K562 (cell line): ENCODE measurements around the gene CNPY2. TPM values are rescaled to one million over a fixed set of nuclear protein-coding genes. Genes with fewer than 3 reads are reported as not detected.

ENCODE experiments used
- ADNP ChIP-seq: fragments of 200-800 bp; sonication (Bioruptor generic); IDR thresholded peaks from 2 replicates; pipeline ENCODE4 v1.6.1; 2016; ENCODE audit warnings: missing genetic modification characterization, missing compliant biosample characterization
- E2F1 ChIP-seq: sonication (generic); formaldehyde crosslinking; IDR thresholded peaks from 2 replicates; pipeline ENCODE4 v1.8.1; 2023; ENCODE audit warnings: mild to moderate bottlenecking, missing genetic modification reagents, moderate library complexity
- ELF1 ChIP-seq: fragments of 200-800 bp; sonication (Bioruptor generic); IDR thresholded peaks from 2 replicates; pipeline ENCODE4 v1.6.1; 2016; ENCODE audit warnings: missing genetic modification characterization, missing compliant biosample characterization
- GTF2E2 ChIP-seq: fragments of 200-800 bp; sonication (Bioruptor generic); IDR thresholded peaks from 2 replicates; pipeline ENCODE4 v1.6.1; 2016; ENCODE audit warnings: missing genetic modification characterization, missing compliant biosample characterization
- HCFC1 ChIP-seq: IDR thresholded peaks from 2 replicates; pipeline ENCODE4 v1.6.1; 2012; ENCODE audit warnings: low read depth, low read length, improper control_type of control experiment
- ILF3 ChIP-seq: fragments of 450-650 bp; IDR thresholded peaks from 2 replicates; pipeline ENCODE4 v1.6.1; 2018; ENCODE audit warnings: antibody characterized with exemption, mild to moderate bottlenecking, moderate library complexity, borderline replicate concordance
- KLF16 ChIP-seq: IDR thresholded peaks from 2 replicates; pipeline ENCODE4 v1.6.1; 2016; ENCODE audit warnings: antibody characterized with exemption
- MCM5 ChIP-seq: fragments of 450-650 bp; IDR thresholded peaks from 2 replicates; pipeline ENCODE4 v1.6.1; 2016; ENCODE audit warnings: low read depth
- OTX1 ChIP-seq: fragments of 450-650 bp; formaldehyde crosslinking; IDR thresholded peaks from 2 replicates; pipeline ENCODE4 v1.4.0; 2022; ENCODE audit warnings: mild to moderate bottlenecking
- RBM25 ChIP-seq: fragments of 200-400 bp; formaldehyde crosslinking; IDR thresholded peaks from 2 replicates; pipeline ENCODE4 v1.6.1; 2018; ENCODE audit warnings: low read length, low read depth, moderate library complexity; ENCODE audit not compliant: severe bottlenecking
- RFX1 ChIP-seq: fragments of 450-650 bp; IDR thresholded peaks from 2 replicates; pipeline ENCODE4 v1.6.1; 2016; ENCODE audit warnings: mild to moderate bottlenecking, moderate library complexity
- RREB1 ChIP-seq: fragments of 250-450 bp; sonication (Bioruptor Pico); IDR thresholded peaks from 2 replicates; pipeline ENCODE4 v1.4.0; 2020
- SMAD3 ChIP-seq: fragments of 450-650 bp; formaldehyde crosslinking; conservative IDR thresholded peaks from 2 replicates; pipeline ENCODE4 v1.4.0; 2020; ENCODE audit warnings: mild to moderate bottlenecking
- SMAD4 ChIP-seq: fragments of 250-450 bp; sonication (Bioruptor Pico); conservative IDR thresholded peaks from 2 replicates; pipeline ENCODE4 v1.8.0; 2021; ENCODE audit warnings: inconsistent platforms, mild to moderate bottlenecking, moderate library complexity
- SREBF1 ChIP-seq: fragments of 150-350 bp; IDR thresholded peaks from 2 replicates; pipeline ENCODE4 v1.6.1; 2014; ENCODE audit warnings: antibody characterized with exemption, low read depth, low read length, borderline replicate concordance
- TCFL5 ChIP-seq: fragments of 250-450 bp; sonication (Bioruptor Pico); conservative IDR thresholded peaks from 2 replicates; pipeline ENCODE4 v1.6.1; 2021; ENCODE audit warnings: mild to moderate bottlenecking, moderate library complexity, matching md5 sums
- ZBTB7A ChIP-seq: IDR thresholded peaks from 2 replicates; pipeline ENCODE4 v1.6.1; 2011; ENCODE audit warnings: low read depth, mild to moderate bottlenecking, low read length, moderate library complexity, borderline replicate concordance; ENCODE audit not compliant: control insufficient read depth
- ZNF133 ChIP-seq: fragments of 250-450 bp; sonication (Bioruptor Pico); IDR thresholded peaks from 2 replicates; pipeline ENCODE4 v1.4.0; 2020; ENCODE audit warnings: mild to moderate bottlenecking
- ZNF212 ChIP-seq: fragments of 450-650 bp; formaldehyde crosslinking; IDR thresholded peaks from 2 replicates; pipeline ENCODE4 v1.4.0; 2020; ENCODE audit warnings: mild to moderate bottlenecking
- ZNF449 ChIP-seq: fragments of 250-450 bp; sonication (Bioruptor Pico); IDR thresholded peaks from 2 replicates; pipeline ENCODE4 v1.8.0; 2022; ENCODE audit warnings: moderate library complexity, mild to moderate bottlenecking, inconsistent platforms
- ZNF695 ChIP-seq: fragments of 450-650 bp; formaldehyde crosslinking; IDR thresholded peaks from 2 replicates; pipeline ENCODE4 v1.4.0; 2020; ENCODE audit warnings: mild to moderate bottlenecking, moderate library complexity
- polyA plus RNA-seq, 8 experiments: library from polyadenylated mRNA; depleted of rRNA in 4 of 8; stranded (reverse) in 5 of 8; unstranded in 3 of 8; fragments of >200 nt; fragmentation: Nextera tagmentation in 2 of 8; fragmentation: Illumina TruSeq in 1 of 8; extraction: Ambion mirVana in 2 of 8; extraction: Trizol in 1 of 8; gene quantifications; 2 replicates each; pipeline versions ENCODE4 v1.2.1 to v1.2.3, GENCODE V29; 2011 to 2014; ENCODE audit warnings: inconsistent platforms in 1 of 8, missing spikeins in 1 of 8
- total RNA-seq, 7 experiments: library from RNA; depleted of rRNA in 6 of 7; stranded (reverse); fragments of >200 nt in 6 of 7; fragmentation: Illumina TruSeq in 2 of 7; extraction: Trizol in 2 of 7; gene quantifications; 2 replicates each; pipeline versions ENCODE4 v1.2.1 to v1.2.3, GENCODE V29; 2011 to 2021; ENCODE audit warnings: low replicate concordance in 1 of 7

CNPY2 gene
- total and polyA plus RNA-seq, 9 of the 15 experiments (the other 6 are each of a cell fraction or from before 2014, with no cell fraction given), result 33.8 to 190 (median 138) TPM

GRCh38 chr12:56266693-56267442, 48.9 kb downstream of the CNPY2 start, which contains the start of gene COQ10A (continued):
- TF ChIP-seq ZNF449, result no peak
- TF ChIP-seq RFX1, result peak; percentile 91
- TF ChIP-seq ELF1 (tag), result peak; percentile 71
- no peak for TF ChIP-seq ZNF133 (CRISPR knock-in tag)
- TF ChIP-seq TCFL5 (CRISPR knock-in tag), result no peak
- peak; percentile 87 for TF ChIP-seq HCFC1
- peak; percentile 75 for TF ChIP-seq OTX1 (CRISPR knock-in tag)
- no peak for TF ChIP-seq SMAD3 (CRISPR knock-in tag)
- TF ChIP-seq ZNF695 (CRISPR knock-in tag), result no peak
- TF ChIP-seq RBM25, result no peak
- 0 out of 2 replicates have a peak, but pooled peaks have one; percentile 60 for TF ChIP-seq SMAD4 (CRISPR knock-in tag)
- no peak for TF ChIP-seq ADNP (tag)
- peak; percentile 73; the same call in 1 of the 2 replicates for TF ChIP-seq E2F1 (CRISPR knock-in tag)
- TF ChIP-seq GTF2E2 (tag), result no peak
- no peak for TF ChIP-seq KLF16
- TF ChIP-seq SREBF1, result no peak
- TF ChIP-seq ZBTB7A, result peak; percentile 79; the same call in 1 of the 2 replicates
- peak; percentile 84 for TF ChIP-seq RREB1
- no peak for TF ChIP-seq ZNF212 (CRISPR knock-in tag)
- no peak for TF ChIP-seq MCM5
- TF ChIP-seq ILF3, result no peak
